H1 (cell line): ENCODE results near the gene OR10A4. TPM values are rescaled to one million over a fixed set of nuclear protein-coding genes. Genes with fewer than 3 reads are reported as not detected.

ENCODE experiments used
- CTCF ChIA-PET: fragments of 300-600 bp; sonication (Branson Sonifier 250); formaldehyde crosslinking; loops from one replicate; lab custom pipeline; 2021; ENCODE audit not compliant: partially characterized antibody; lab: Charles Lee
- POLR2A ChIA-PET: fragments of 300-600 bp; sonication (Branson Sonifier 250); formaldehyde crosslinking; loops from one replicate; lab custom pipeline; 2021; ENCODE audit warnings: inconsistent platforms; ENCODE audit not compliant: partially characterized antibody; lab: Charles Lee
- DNase-seq, 2 experiments: peaks; one replicate each; pipeline versions ENCODE4 v3.0.0 to v3.0.0-alpha.2; 2010 to 2022; ENCODE audit warnings: low spot score in 2 of 2, low read depth in 1 of 2, mixed read lengths in 1 of 2
- FAIRE-seq: peaks from 2 replicates; lab custom pipeline; 2011; peaks lifted over from hg19 to GRCh38; lab: Jason Lieb, UNC
- H2AFZ ChIP-seq: 2 replicates; pipeline ENCODE4 v1.8.1; 2012; ENCODE audit warnings: low read length, inconsistent platforms
- H2AK5ac ChIP-seq: 2 replicates; pipeline ENCODE4 v1.6.1; 2013; ENCODE audit warnings: low read depth, low read length
- H2BK120ac ChIP-seq: replicated peaks from 2 replicates; pipeline ENCODE3; 2013; ENCODE audit warnings: low read depth, low read length, inconsistent platforms
- H2BK12ac ChIP-seq: 2 replicates; pipeline ENCODE4 v1.6.1; 2013; ENCODE audit warnings: low read depth, low read length
- H2BK15ac ChIP-seq: 2 replicates; pipeline ENCODE4 v1.6.1; 2013; ENCODE audit warnings: low read length
- H2BK20ac ChIP-seq: 2 replicates; pipeline ENCODE4 v1.6.1; 2013; ENCODE audit warnings: low read length
- H2BK5ac ChIP-seq: 2 replicates; pipeline ENCODE4 v1.6.1; 2013; ENCODE audit warnings: low read depth, low read length
- H3K14ac ChIP-seq: 2 replicates; pipeline ENCODE4 v1.6.1; 2013; ENCODE audit warnings: inconsistent platforms; ENCODE audit not compliant: insufficient read length
- H3K18ac ChIP-seq: 2 replicates; pipeline ENCODE4 v1.6.1; 2013; ENCODE audit warnings: low read length; ENCODE audit errors: extremely low read depth
- H3K23ac ChIP-seq: 2 replicates; pipeline ENCODE4 v1.6.1; 2013; ENCODE audit warnings: inconsistent platforms; ENCODE audit not compliant: insufficient read length
- H3K23me2 ChIP-seq: 2 replicates; pipeline ENCODE4 v1.6.1; 2013; ENCODE audit warnings: low read depth, low read length
- H3K27ac ChIP-seq: 2 replicates; pipeline ENCODE4 v1.6.1; 2011; ENCODE audit warnings: low read depth, low read length, inconsistent platforms
- H3K27me3 ChIP-seq, 4 experiments: replicated peaks in 1 of 4; 1 replicate in 1 of 4; 2 replicates in 3 of 4; pipeline versions ENCODE4 v1.6.1 to v1.8.1; 2011 to 2013; ENCODE audit warnings: low read length in 3 of 4, mild to moderate bottlenecking in 3 of 4, inconsistent platforms in 2 of 4, mixed read lengths in 2 of 4, moderate library complexity in 1 of 4; ENCODE audit not compliant: control insufficient read depth in 3 of 4, insufficient read depth in 3 of 4; ENCODE audit errors: extremely low read depth in 1 of 4
- H3K36me3 ChIP-seq, 4 experiments: 2 replicates each; pipeline versions ENCODE4 v1.6.1 to v1.8.1; 2011 to 2013; ENCODE audit warnings: mild to moderate bottlenecking in 4 of 4, low read length in 3 of 4, moderate library complexity in 2 of 4, control low read depth in 1 of 4, inconsistent platforms in 1 of 4; ENCODE audit not compliant: insufficient read depth in 4 of 4, control insufficient read depth in 2 of 4
- H3K4ac ChIP-seq: replicated peaks from 2 replicates; pipeline ENCODE3; 2013; ENCODE audit warnings: low read length, low read depth, mixed read lengths, inconsistent platforms; ENCODE audit not compliant: insufficient read length
- H3K4me1 ChIP-seq, 4 experiments: replicated peaks in 1 of 4; 1 replicate in 1 of 4; 2 replicates in 3 of 4; pipeline versions ENCODE4 v1.6.1 to v1.8.1; 2011 to 2013; ENCODE audit warnings: low read length in 3 of 4, inconsistent platforms in 2 of 4, mixed read lengths in 1 of 4; ENCODE audit not compliant: insufficient read depth in 4 of 4, control insufficient read depth in 3 of 4
- H3K4me2 ChIP-seq, 2 experiments: 2 replicates each; pipeline versions ENCODE4 v1.6.1 to v1.8.1; 2011 to 2013; ENCODE audit warnings: low read depth in 2 of 2, low read length in 2 of 2, control low read depth in 1 of 2, inconsistent platforms in 1 of 2, mild to moderate bottlenecking in 1 of 2; ENCODE audit not compliant: insufficient read depth in 1 of 2
- H3K4me3 ChIP-seq, 4 experiments: fragments of 200-600, 300-600 bp in 1 of 4; sonication (generic), shearing (Covaris generic), sonication (Bioruptor Twin) in 1 of 4; 2 replicates each; pipeline versions ENCODE4 v1.5.1 to v1.8.1; 2011 to 2016; ENCODE audit warnings: low read length in 4 of 4, low read depth in 3 of 4, control low read depth in 2 of 4, inconsistent platforms in 2 of 4, mild to moderate bottlenecking in 2 of 4, mixed read lengths in 1 of 4, moderate library complexity in 1 of 4; ENCODE audit not compliant: insufficient read depth in 2 of 4; ENCODE audit errors: extremely low read depth in 1 of 4
- H3K56ac ChIP-seq: replicated peaks from 2 replicates; pipeline ENCODE3; 2013; ENCODE audit warnings: low read depth, mild to moderate bottlenecking, mixed read lengths, low read length, inconsistent platforms; ENCODE audit not compliant: insufficient read length
- H3K79me1 ChIP-seq: 2 replicates; pipeline ENCODE4 v1.6.1; 2013; ENCODE audit warnings: low read depth, low read length, control low read depth
- H3K79me2 ChIP-seq, 2 experiments: 2 replicates each; pipeline versions ENCODE4 v1.6.1 to v1.8.1; 2012 to 2013; ENCODE audit warnings: low read length in 2 of 2, mild to moderate bottlenecking in 2 of 2, inconsistent platforms in 1 of 2; ENCODE audit not compliant: insufficient read depth in 2 of 2, control insufficient read depth in 1 of 2
- H3K9ac ChIP-seq, 4 experiments: replicated peaks in 1 of 4; 1 replicate in 1 of 4; 2 replicates in 3 of 4; pipeline versions ENCODE4 v1.6.1 to v1.8.1; 2011 to 2013; ENCODE audit warnings: low read depth in 3 of 4, low read length in 3 of 4, control low read depth in 2 of 4, mild to moderate bottlenecking in 2 of 4, moderate library complexity in 2 of 4, inconsistent platforms in 1 of 4; ENCODE audit errors: extremely low read depth in 1 of 4
- H3K9me3 ChIP-seq, 2 experiments: 2 replicates each; pipeline versions ENCODE4 v1.6.1 to v1.8.1; 2012 to 2013; ENCODE audit warnings: mild to moderate bottlenecking in 2 of 2, moderate library complexity in 2 of 2, control low read depth in 1 of 2, inconsistent platforms in 1 of 2, low read depth in 1 of 2, low read length in 1 of 2, mixed read lengths in 1 of 2; ENCODE audit not compliant: insufficient read depth in 2 of 2
- H4K20me1 ChIP-seq, 2 experiments: replicated peaks in 1 of 2; 2 replicates each; pipeline versions ENCODE3 to v1.8.1; 2011 to 2013; ENCODE audit warnings: inconsistent platforms in 2 of 2, low read length in 2 of 2, mild to moderate bottlenecking in 1 of 2; ENCODE audit not compliant: insufficient read depth in 2 of 2, control insufficient read depth in 1 of 2
- H4K5ac ChIP-seq: 2 replicates; pipeline ENCODE4 v1.6.1; 2013; ENCODE audit warnings: low read length, low read depth, mixed read lengths, inconsistent platforms; ENCODE audit not compliant: insufficient read length
- H4K8ac ChIP-seq: 2 replicates; pipeline ENCODE4 v1.8.0; 2013; ENCODE audit warnings: mild to moderate bottlenecking, moderate library complexity, low read length, inconsistent platforms; ENCODE audit not compliant: insufficient read depth; ENCODE audit errors: extremely low read depth
- H4K91ac ChIP-seq: replicated peaks from 2 replicates; pipeline ENCODE3; 2013; ENCODE audit warnings: low read length, mixed read lengths, inconsistent platforms; ENCODE audit not compliant: insufficient read length
- ATF2 ChIP-seq: IDR thresholded peaks from 2 replicates; pipeline ENCODE4 v1.6.1; 2012; ENCODE audit warnings: low read length, inconsistent platforms
- BCL11A ChIP-seq, 2 experiments: IDR thresholded peaks; one replicate each; pipeline ENCODE4 v1.6.1; 2011; ENCODE audit warnings: low read depth in 2 of 2, low read length in 2 of 2, mild to moderate bottlenecking in 2 of 2
- CBX5 ChIP-seq: fragments of 300-800, 300-1000 bp; sonication (generic); IDR thresholded peaks from 2 replicates; pipeline ENCODE4 v1.7.1; 2016; ENCODE audit warnings: antibody characterized with exemption, low read length, low read depth
- CREB1 ChIP-seq: IDR thresholded peaks from 2 replicates; pipeline ENCODE4 v1.6.1; 2012; ENCODE audit warnings: inconsistent platforms
- KDM5A ChIP-seq: fragments of 200-600 bp; IDR thresholded peaks from 2 replicates; pipeline ENCODE4 v1.7.1; 2012; ENCODE audit warnings: mild to moderate bottlenecking, low read length, inconsistent platforms, mixed read lengths
- POU5F1 ChIP-seq: IDR thresholded peaks from 2 replicates; pipeline ENCODE4 v1.6.1; 2011; ENCODE audit warnings: low read depth, mild to moderate bottlenecking, low read length, moderate library complexity
- WGBS, 2 experiments: shearing (Covaris generic) in 1 of 2; methylation state at CpG; one replicate each; pipeline versions ENCODE4 v1.1.6 to v1.1.7; 2013 to 2015; ENCODE audit warnings: low lambda C conversion rate in 2 of 2, mixed read lengths in 2 of 2, inconsistent platforms in 1 of 2, low coverage in 1 of 2, missing lambda C conversion rate in 1 of 2; ENCODE audit not compliant: insufficient replicate concordance in 2 of 2, insufficient coverage in 1 of 2, insufficient read length in 1 of 2; ENCODE audit errors: extremely low coverage in 1 of 2, missing lambda C conversion rate in 1 of 2; 5-methylcytosine and 5-hydroxymethylcytosine counted together
- polyA plus RNA-seq, 7 experiments: library from polyadenylated mRNA; depleted of rRNA in 3 of 7; stranded (reverse) in 5 of 7; unstranded in 2 of 7; fragments of >200 nt in 5 of 7; fragments of 200-250 nt in 2 of 7; gene quantifications; 1 replicate in 5 of 7; 2 replicates in 1 of 7; 4 replicates in 1 of 7; pipeline versions ENCODE4 v1.2.1 to v1.2.3, GENCODE V29; 2011 to 2013; ENCODE audit warnings: missing spikeins in 2 of 7, mixed read lengths in 2 of 7
- total RNA-seq: library from RNA; stranded (reverse); fragmentation: NEBNext Ultra II Directional; extraction: Animal tissue kit (Norgen Biotek cat#: 25700); gene quantifications from 2 replicates; pipeline ENCODE4 v1.2.1, GENCODE V29; 2021

OR10A4 gene
- total and polyA plus RNA-seq, 2 of the 8 experiments (the other 6 are each of a cell fraction or from before 2014, with no cell fraction given): not detected

- no peak overlapping the region for H3K14ac ChIP-seq
- H2BK15ac ChIP-seq: no peak overlapping the region
- no peaks in the 10 kb centered on the region for H3K27me3 ChIP-seq
- H2BK5ac ChIP-seq: no peak overlapping the region
- CTCF ChIA-PET: no interaction called here
- WGBS, 2 experiments: 94% methylated on average over 5 of the region's 5 CpGs; no CpG with 5 or more reads in 1 of the 2 experiments
- H2BK120ac ChIP-seq: no peak overlapping the region
- no peak overlapping the region for H3K4ac ChIP-seq
- DNase-seq (no peak), FAIRE-seq (no peak)
- H2AK5ac ChIP-seq: no peak overlapping the region
- no peak for TF ChIP-seq KDM5A
- no peak for TF ChIP-seq POU5F1
- no peak for TF ChIP-seq CBX5
- TF ChIP-seq BCL11A (IDR thresholded peaks at IDR 0.05; ENCODE audit: low read depth in 2 of 2, low read length in 2 of 2): no peak
- TF ChIP-seq CREB1: no peak
- TF ChIP-seq ATF2: no peak
- no peak overlapping the region for H4K5ac ChIP-seq
- POLR2A ChIA-PET: no interaction called here
- H3K4me1 ChIP-seq: peaks cover 0 to 8% (median 2%) of the 10 kb centered on the region in 4 experiments; a peak in 3 of 7 replicates
- H2AFZ ChIP-seq: no peak overlapping the region
- H3K36me3 ChIP-seq: no peaks in the 10 kb centered on the region
- no peaks in the 10 kb centered on the region for H3K23me2 ChIP-seq
- no peak overlapping the region for H3K4me2 ChIP-seq
- H4K8ac ChIP-seq: no peak overlapping the region
- no peaks in the 10 kb centered on the region for H3K79me1 ChIP-seq
- H3K23ac ChIP-seq: no peak overlapping the region
- no peaks in the 10 kb centered on the region; a peak in 1 of 4 replicates for H3K9me3 ChIP-seq
- no peak overlapping the region for H3K18ac ChIP-seq
- H3K27ac ChIP-seq: 0 out of 2 replicates have a peak overlapping the region, but pooled peaks have one; percentile 9
- H4K91ac ChIP-seq: no peak overlapping the region
- no peak overlapping the region for H3K9ac ChIP-seq
- no peak overlapping the region for H3K4me3 ChIP-seq
- no peak overlapping the region for H3K56ac ChIP-seq
- H2BK12ac ChIP-seq: no peak overlapping the region
- H4K20me1 ChIP-seq: no peaks in the 10 kb centered on the region
- 0 out of 2 replicates have a peak overlapping the region, but pooled peaks have one; percentile 6 for H2BK20ac ChIP-seq
- H3K79me2 ChIP-seq: no peaks in the 10 kb centered on the region
These were observed 32.1 kb upstream of the OR10A4 start for GRCh38 chr11:6844356-6844755.
